MM.1S (cell line): ENCODE measurements around the gene ZBTB17.

Source experiments
- CTCF ChIP-seq: fragments of 300-600 bp; sonication (generic); IDR thresholded peaks from 2 replicates; pipeline ENCODE4 v1.5.1; 2016; ENCODE audit warnings: antibody characterized with exemption, low read length, mixed read lengths
- EZH2phosphoT487 ChIP-seq: fragments of 300-600 bp; sonication (generic); IDR thresholded peaks from 2 replicates; pipeline ENCODE4 v1.6.1; 2018; ENCODE audit warnings: antibody characterized with exemption, low read length

- TF ChIP-seq CTCF (no peak), EZH2phosphoT487 (no peak)
Measured at GRCh38 chr1:15981679-15982078, 5.8 kb upstream of the ZBTB17 start.
